ENCODE results near the gene GALNT6.

Gene GALNT6

DNA sequence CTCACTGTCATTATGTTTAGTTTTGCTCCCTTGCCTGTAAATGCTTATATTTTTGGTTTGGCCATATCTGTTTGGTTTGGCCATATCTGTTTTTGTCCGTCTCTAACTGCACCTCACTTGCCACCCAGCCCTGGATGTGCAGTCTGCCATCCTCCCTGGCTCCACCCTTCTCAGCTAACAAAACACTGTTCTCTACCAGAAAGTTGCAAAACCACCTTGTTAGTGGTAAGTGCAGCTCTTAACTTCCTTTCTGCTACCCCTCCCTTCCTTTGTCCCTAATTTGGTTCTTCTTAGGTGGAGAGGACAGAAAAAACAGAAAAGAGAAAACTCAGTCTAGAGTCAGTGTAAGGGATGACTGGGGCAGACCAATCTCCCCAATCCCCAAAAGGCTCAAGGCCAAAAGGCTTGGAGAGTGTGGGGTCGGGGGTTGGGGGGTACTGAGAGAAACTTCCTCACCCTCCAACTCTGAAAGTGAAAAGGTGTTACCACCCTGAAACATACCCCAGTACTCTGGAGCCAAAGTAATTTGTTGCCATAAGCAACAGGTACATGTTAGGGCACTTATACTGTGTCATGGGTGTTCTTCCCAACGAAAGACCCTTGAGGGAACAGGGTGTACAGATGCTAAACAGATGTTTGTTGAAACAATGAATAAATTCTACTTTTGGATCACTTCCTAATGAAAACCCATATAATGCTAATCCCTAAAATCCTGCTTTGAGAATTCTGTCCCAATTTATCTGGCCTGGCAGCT lies 72.2 kb downstream of the GALNT6 start:
- TF ChIP-seq TAF1 (IDR thresholded peaks at IDR 0.05; ENCODE audit: borderline replicate concordance, insufficient read depth, low read length) (no peak), SIN3A (IDR thresholded peaks at IDR 0.05; ENCODE audit: borderline replicate concordance, insufficient read depth, low read length) (no peak), POLR2AphosphoS5 (IDR thresholded peaks at IDR 0.05; ENCODE audit: low read depth, low read length) (no peak), FOXP2 (optimal IDR thresholded peaks at IDR 0.05; ENCODE audit: borderline replicate concordance, extremely low read depth, extremely low read length, insufficient read depth) (no peak)
- TF ChIP-seq, protein P1, sequence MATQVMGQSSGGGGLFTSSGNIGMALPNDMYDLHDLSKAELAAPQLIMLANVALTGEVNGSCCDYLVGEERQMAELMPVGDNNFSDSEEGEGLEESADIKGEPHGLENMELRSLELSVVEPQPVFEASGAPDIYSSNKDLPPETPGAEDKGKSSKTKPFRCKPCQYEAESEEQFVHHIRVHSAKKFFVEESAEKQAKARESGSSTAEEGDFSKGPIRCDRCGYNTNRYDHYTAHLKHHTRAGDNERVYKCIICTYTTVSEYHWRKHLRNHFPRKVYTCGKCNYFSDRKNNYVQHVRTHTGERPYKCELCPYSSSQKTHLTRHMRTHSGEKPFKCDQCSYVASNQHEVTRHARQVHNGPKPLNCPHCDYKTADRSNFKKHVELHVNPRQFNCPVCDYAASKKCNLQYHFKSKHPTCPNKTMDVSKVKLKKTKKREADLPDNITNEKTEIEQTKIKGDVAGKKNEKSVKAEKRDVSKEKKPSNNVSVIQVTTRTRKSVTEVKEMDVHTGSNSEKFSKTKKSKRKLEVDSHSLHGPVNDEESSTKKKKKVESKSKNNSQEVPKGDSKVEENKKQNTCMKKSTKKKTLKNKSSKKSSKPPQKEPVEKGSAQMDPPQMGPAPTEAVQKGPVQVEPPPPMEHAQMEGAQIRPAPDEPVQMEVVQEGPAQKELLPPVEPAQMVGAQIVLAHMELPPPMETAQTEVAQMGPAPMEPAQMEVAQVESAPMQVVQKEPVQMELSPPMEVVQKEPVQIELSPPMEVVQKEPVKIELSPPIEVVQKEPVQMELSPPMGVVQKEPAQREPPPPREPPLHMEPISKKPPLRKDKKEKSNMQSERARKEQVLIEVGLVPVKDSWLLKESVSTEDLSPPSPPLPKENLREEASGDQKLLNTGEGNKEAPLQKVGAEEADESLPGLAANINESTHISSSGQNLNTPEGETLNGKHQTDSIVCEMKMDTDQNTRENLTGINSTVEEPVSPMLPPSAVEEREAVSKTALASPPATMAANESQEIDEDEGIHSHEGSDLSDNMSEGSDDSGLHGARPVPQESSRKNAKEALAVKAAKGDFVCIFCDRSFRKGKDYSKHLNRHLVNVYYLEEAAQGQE (IDR thresholded peaks at IDR 0.05; ENCODE audit: insufficient read depth in 1 of 2, low read depth in 2 of 2, low read length in 2 of 2), result no peak

DNA sequence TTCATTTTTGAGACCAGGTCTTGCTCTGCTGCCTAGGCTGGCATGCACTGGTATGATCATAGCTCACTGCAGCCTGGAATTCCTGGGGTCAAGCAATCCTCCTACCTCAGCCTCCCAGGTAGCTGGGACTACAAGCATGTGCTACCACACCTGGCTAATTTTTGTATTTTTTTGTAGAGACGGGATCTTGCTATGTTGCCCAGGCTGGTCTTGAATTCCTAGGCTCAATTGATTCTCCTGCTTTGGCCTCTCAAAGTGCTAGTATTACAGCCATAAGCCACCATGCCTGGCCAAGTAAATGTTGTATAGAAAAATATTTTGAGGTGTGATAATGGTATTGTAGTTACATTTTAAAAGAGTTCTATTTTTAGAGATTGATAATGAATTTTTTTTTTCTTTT lies 79.8 kb downstream of the GALNT6 start:
- TF ChIP-seq, protein P1 (IDR thresholded peaks at IDR 0.05; ENCODE audit: insufficient read depth in 1 of 2, low read depth in 2 of 2, low read length in 2 of 2), result no peak
- TF ChIP-seq TAF1 (IDR thresholded peaks at IDR 0.05; ENCODE audit: borderline replicate concordance, insufficient read depth, low read length) (no peak), SIN3A (IDR thresholded peaks at IDR 0.05; ENCODE audit: borderline replicate concordance, insufficient read depth, low read length) (no peak), FOXP2 (optimal IDR thresholded peaks at IDR 0.05; ENCODE audit: borderline replicate concordance, extremely low read depth, extremely low read length, insufficient read depth) (no peak), POLR2AphosphoS5 (IDR thresholded peaks at IDR 0.05; ENCODE audit: low read depth, low read length) (no peak)

DNA sequence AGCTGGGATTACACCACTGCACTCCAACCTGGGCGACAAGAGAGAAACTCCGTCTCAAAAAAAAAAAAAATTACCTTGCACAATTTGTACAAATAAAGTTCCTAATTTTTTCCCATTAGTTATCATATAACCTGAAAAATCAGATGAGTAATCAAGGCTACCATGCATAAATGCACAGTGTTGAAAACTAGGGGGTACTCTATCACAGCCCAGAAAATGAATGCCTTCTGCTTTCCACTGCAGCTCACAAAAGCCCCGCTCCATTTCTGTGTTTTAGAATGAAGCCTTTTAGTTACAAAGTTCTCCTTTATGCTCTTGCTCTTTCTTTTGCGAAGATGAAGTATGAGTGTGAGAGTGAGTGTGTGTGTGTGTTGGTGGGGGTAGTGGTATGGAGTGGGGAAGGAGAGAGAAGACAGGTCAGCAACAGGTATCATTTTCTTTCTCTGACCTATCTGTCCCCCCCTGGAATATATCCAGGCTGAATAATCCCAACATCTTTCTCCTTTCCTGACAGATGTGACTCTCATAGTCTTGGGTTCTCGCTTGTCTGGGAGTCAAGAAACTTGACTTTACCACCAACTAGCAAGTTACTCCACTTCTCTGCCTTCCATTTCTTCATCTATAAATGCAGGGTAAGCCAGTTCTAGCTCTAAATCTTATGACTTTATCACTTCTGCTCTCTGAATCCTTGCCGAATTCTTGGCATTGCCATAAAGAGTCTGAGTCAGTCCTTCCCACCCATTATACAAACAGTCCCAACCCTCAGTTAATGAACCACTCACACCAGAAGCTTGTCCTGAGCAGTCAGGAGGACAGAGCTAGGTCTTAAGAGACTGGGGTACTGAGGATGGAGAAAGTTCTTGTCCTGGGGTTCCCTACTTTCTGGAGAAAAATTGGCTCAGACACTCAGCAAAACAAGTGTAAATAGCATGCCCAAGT lies 83.3 kb downstream of the GALNT6 start:
- TF ChIP-seq, protein P1 (IDR thresholded peaks at IDR 0.05; ENCODE audit: insufficient read depth in 1 of 2, low read depth in 2 of 2, low read length in 2 of 2), result no peak
- TF ChIP-seq TAF1 (IDR thresholded peaks at IDR 0.05; ENCODE audit: borderline replicate concordance, insufficient read depth, low read length), result no peak
- TF ChIP-seq POLR2AphosphoS5 (IDR thresholded peaks at IDR 0.05; ENCODE audit: low read depth, low read length), result no peak
- no peak for TF ChIP-seq FOXP2 (optimal IDR thresholded peaks at IDR 0.05; ENCODE audit: borderline replicate concordance, extremely low read depth, extremely low read length, insufficient read depth)
- no peak for TF ChIP-seq SIN3A (IDR thresholded peaks at IDR 0.05; ENCODE audit: borderline replicate concordance, insufficient read depth, low read length)

DNA sequence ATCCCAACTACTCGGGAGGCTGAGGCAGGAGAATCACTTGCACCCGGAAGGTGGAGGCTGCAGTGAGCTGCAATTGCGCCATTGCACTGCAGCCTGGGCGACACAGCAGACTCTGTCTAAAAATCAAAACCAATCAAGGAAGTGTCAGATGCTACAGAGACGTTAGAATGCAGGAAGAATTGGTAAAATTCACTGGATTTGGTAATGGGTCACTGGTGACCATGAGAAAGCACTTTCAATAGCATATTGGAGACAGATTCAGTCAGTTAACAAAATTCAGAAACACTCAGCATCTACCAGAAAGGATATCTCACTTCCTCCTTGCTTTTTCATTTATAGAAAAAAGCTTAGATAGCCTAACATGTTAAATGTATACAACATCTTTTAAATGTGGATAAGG lies 84.7 kb downstream of the GALNT6 start:
- no peak for TF ChIP-seq POLR2AphosphoS5 (IDR thresholded peaks at IDR 0.05; ENCODE audit: low read depth, low read length)
- TF ChIP-seq TAF1 (IDR thresholded peaks at IDR 0.05; ENCODE audit: borderline replicate concordance, insufficient read depth, low read length), result no peak
- TF ChIP-seq FOXP2 (optimal IDR thresholded peaks at IDR 0.05; ENCODE audit: borderline replicate concordance, extremely low read depth, extremely low read length, insufficient read depth), result no peak
- TF ChIP-seq, protein P1 (IDR thresholded peaks at IDR 0.05; ENCODE audit: insufficient read depth in 1 of 2, low read depth in 2 of 2, low read length in 2 of 2), result no peak
- TF ChIP-seq SIN3A (IDR thresholded peaks at IDR 0.05; ENCODE audit: borderline replicate concordance, insufficient read depth, low read length), result no peak
